ENCODE results near the gene CDKN2B.

CDKN2B gene

DNA sequence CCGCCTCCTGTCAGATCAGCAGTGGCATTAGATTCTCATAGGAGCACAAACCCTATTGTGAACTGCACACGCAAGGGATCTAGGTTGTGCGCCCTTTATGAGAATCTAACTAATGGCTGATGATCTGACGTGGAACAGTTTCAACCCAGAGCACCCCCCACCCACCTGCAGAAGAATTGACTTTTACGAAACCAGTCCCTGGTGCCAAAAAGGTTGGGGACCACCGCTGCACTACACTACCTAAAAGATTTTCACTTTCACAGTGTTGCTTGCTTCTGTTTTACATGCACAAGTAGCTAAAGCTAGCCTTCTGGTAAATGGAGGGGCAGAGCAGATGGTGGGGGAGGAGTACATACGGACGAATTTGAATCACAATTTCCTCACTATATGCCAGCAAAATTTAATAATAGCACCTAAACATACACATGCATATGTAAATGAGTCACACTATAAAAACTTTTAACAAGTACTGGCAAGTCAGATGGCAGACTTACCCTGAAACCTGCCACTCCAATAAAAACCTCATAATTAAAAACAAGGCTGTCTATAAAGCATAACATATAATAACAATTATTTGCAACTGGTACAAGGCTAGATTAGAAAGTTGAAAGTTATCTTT is 24.0 kb upstream of the CDKN2B start:
- Histone ChIP-seq H3K9me3 (ENCODE audit: control insufficient read depth, insufficient read depth, low read depth, low read length) (no peaks in the 10 kb centered on the region), H3K4me3 (ENCODE audit: low read depth, low read length) (no peak overlapping the region), H3K27ac (ENCODE audit: extremely low read depth, low read depth, low read length) (no peak overlapping the region), H3K36me3 (ENCODE audit: control insufficient read depth in 2 of 2, insufficient read depth in 1 of 2, low read length in 2 of 2) (peaks cover 0 to 16% of the 10 kb centered on the region in 2 experiments; a peak in 1 of 3 replicates), H3K4me1 (ENCODE audit: control insufficient read depth, insufficient read depth, low read length) (no peaks in the 10 kb centered on the region; the same call in 1 of the 2 replicates)
- POLR2A ChIA-PET, result no interaction called here
- CTCF ChIA-PET, result interaction anchor here (0.7 to 1.6 kb wide), 3 partner anchors 9 to 221 kb away, joined by 3 to 6 read pairs (median 5); partner anchors contain the start of gene CDKN2B
- no peak for TF ChIP-seq ZNF501 (tag by site-specific recombination; IDR thresholded peaks at IDR 0.05)
- TF ChIP-seq YY2 (tag by site-specific recombination; IDR thresholded peaks at IDR 0.05), result no peak
- TF ChIP-seq ZNF530 (tag by site-specific recombination; IDR thresholded peaks at IDR 0.05; ENCODE audit: low read depth), result no peak
- no peak for TF ChIP-seq MZF1 (tag by site-specific recombination; IDR thresholded peaks at IDR 0.05; ENCODE audit: borderline replicate concordance)
- no peak for TF ChIP-seq ZNF26 (tag by site-specific recombination; IDR thresholded peaks at IDR 0.05)
- no peak for TF ChIP-seq HOXC10 (CRISPR knock-in tag; IDR thresholded peaks at IDR 0.05)
- TF ChIP-seq ZNF555 (tag by site-specific recombination; conservative IDR thresholded peaks at IDR 0.05), result no peak
- no peak for TF ChIP-seq ZNF529 (tag by site-specific recombination; IDR thresholded peaks at IDR 0.05; ENCODE audit: insufficient replicate concordance)
- TF ChIP-seq KLF1 (tag by site-specific recombination; IDR thresholded peaks at IDR 0.05), result no peak

DNA sequence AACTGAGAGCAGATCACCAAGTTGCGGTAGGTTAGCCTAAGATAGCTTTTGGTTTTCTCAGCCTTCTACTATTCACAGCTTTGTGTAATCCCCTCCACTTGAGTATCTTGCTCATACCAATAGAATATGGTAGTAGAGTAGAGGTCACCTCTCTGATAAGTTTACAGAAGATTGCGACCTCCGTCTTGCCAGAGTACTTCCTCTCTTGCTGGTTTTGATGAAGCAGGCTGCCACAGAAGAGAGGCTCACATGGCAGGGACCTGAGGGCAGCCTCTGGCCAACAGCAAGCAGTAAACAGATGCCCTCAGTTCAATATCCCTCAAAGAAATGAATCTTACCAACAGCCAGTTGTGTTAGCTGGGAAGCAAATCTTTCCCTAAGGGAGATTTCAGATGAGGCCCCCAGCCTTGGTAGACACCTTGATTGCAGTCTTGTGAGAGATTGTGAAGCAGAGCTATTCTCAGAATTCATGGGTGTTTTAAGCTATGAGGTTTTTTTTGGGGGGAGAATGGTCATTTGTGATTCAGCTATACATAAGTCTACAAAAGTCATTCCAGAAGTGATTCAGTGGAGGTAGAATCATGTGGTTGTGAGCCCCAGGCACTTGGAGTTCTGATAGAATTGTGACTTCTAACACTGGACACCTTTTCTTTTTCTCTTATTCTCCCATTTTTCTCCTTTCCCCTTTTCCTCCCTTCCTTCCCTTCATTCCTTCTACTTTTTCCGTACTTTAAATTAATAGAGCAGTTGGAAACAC is 22.7 kb upstream of the CDKN2B start:
- no peak overlapping the region for H3K4me3 ChIP-seq (ENCODE audit: low read depth, low read length)
- peaks cover 0 to 16% of the 10 kb centered on the region in 2 experiments; a peak in 1 of 3 replicates for H3K36me3 ChIP-seq (ENCODE audit: control insufficient read depth in 2 of 2, insufficient read depth in 1 of 2, low read length in 2 of 2)
- no peak for TF ChIP-seq ZNF175 (tag by site-specific recombination; IDR thresholded peaks at IDR 0.05)
- TF ChIP-seq MZF1 (tag by site-specific recombination; IDR thresholded peaks at IDR 0.05; ENCODE audit: borderline replicate concordance), result peak; percentile 86; the same call in 1 of the 2 replicates
- no peak for TF ChIP-seq RBAK (tag by site-specific recombination; IDR thresholded peaks at IDR 0.05)
- CTCF ChIA-PET, result interaction anchor here (0.7 to 1.6 kb wide), 7 partner anchors 23 to 220 kb away, joined by 3 to 6 read pairs (median 4); partner anchors contain the start of gene CDKN2B
- H3K4me1 ChIP-seq (ENCODE audit: control insufficient read depth, insufficient read depth, low read length), result no peaks in the 10 kb centered on the region; the same call in 1 of the 2 replicates
- H3K9me3 ChIP-seq (ENCODE audit: control insufficient read depth, insufficient read depth, low read depth, low read length), result no peaks in the 10 kb centered on the region
- POLR2A ChIA-PET, result interaction anchor here (0.9 kb wide), 1 partner anchor 24 kb away, joined by 4 read pairs; no protein-coding TSS in a partner anchor
- no peak overlapping the region for H3K27ac ChIP-seq (ENCODE audit: extremely low read depth, low read depth, low read length)

- Histone ChIP-seq H3K4me1 (ENCODE audit: control insufficient read depth, insufficient read depth, low read length) (no peaks in the 10 kb centered on the region; the same call in 1 of the 2 replicates), H3K36me3 (ENCODE audit: control insufficient read depth in 2 of 2, insufficient read depth in 1 of 2, low read length in 2 of 2) (peaks cover 0 to 16% of the 10 kb centered on the region in 2 experiments; a peak in 1 of 3 replicates), H3K27ac (ENCODE audit: extremely low read depth, low read depth, low read length) (no peak overlapping the region), H3K4me3 (ENCODE audit: low read depth, low read length) (no peak overlapping the region), H3K9me3 (ENCODE audit: control insufficient read depth, insufficient read depth, low read depth, low read length) (no peaks in the 10 kb centered on the region)
- ChIA-PET POLR2A (interaction anchor here (1.1 to 2.1 kb wide), 2 partner anchors 21 to 23 kb away, joined by 4 to 9 read pairs; partner anchors contain the start of gene CDKN2B), CTCF (interaction anchor here (0.6 to 1.7 kb wide), 8 partner anchors 8 to 216 kb away, joined by 3 to 10 read pairs (median 4); partner anchors contain the start of gene CDKN2B)
- TF ChIP-seq ZNF629 (tag by site-specific recombination; IDR thresholded peaks at IDR 0.05) (0 out of 2 replicates have a peak, but pooled peaks have one; percentile 13), ZNF510 (tag by site-specific recombination; IDR thresholded peaks at IDR 0.05; ENCODE audit: insufficient replicate concordance) (no peak)
- TF ChIP-seq, protein P1, sequence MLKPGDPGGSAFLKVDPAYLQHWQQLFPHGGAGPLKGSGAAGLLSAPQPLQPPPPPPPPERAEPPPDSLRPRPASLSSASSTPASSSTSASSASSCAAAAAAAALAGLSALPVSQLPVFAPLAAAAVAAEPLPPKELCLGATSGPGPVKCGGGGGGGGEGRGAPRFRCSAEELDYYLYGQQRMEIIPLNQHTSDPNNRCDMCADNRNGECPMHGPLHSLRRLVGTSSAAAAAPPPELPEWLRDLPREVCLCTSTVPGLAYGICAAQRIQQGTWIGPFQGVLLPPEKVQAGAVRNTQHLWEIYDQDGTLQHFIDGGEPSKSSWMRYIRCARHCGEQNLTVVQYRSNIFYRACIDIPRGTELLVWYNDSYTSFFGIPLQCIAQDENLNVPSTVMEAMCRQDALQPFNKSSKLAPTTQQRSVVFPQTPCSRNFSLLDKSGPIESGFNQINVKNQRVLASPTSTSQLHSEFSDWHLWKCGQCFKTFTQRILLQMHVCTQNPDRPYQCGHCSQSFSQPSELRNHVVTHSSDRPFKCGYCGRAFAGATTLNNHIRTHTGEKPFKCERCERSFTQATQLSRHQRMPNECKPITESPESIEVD (tag by site-specific recombination; IDR thresholded peaks at IDR 0.05), result peak; percentile 82
Measured at GRCh38 chr9:22030101-22030598, 21.0 kb upstream of the CDKN2B start.
